Natural killer cell treated with Interleukin-12 subunit alpha and Interleukin-12 subunit beta and Interleukin-15 and Interleukin-18, amount 100 ng/mL, for 72 hours (primary cell): Measurements from ENCODE around the gene TSTD1. TPM values are rescaled to one million over a fixed set of nuclear protein-coding genes. Genes with fewer than 3 reads are reported as not detected.
"Not testable (repeated sequence)": the region's sequence is repeated elsewhere in the genome, so short reads cannot be mapped to it uniquely, and the experiment has no call there.

Experiments used
- ATAC-seq, 2 donors: fragments of 150-1000 bp; cut with Tn5 transposase in 1 of 2; sonication (Bioruptor Pico), chemical (Tn5 transposase) in 1 of 2; 2 replicates each; pipeline ENCODE4 v1.10.0; 2021
- DNase-seq: peaks from one replicate; pipeline ENCODE4 v3.0.0; 2022; ENCODE audit warnings: low spot score
- H3K27ac Mint-ChIP-seq, 2 donors: 1 replicate in 1 of 2; 2 replicates in 1 of 2; pipeline ENCODE4 v1.8.0; 2022; ENCODE audit warnings: mixed read lengths in 2 of 2, mild to moderate bottlenecking in 1 of 2, moderate library complexity in 1 of 2
- H3K27me3 Mint-ChIP-seq, 2 donors: 1 replicate in 1 of 2; 2 replicates in 1 of 2; pipeline ENCODE4 v1.8.0; 2022; ENCODE audit warnings: mixed read lengths in 2 of 2
- H3K36me3 Mint-ChIP-seq: one replicate; pipeline ENCODE4 v1.8.0; 2022; ENCODE audit warnings: mixed read lengths
- H3K4me1 Mint-ChIP-seq, 2 donors: 1 replicate in 1 of 2; 2 replicates in 1 of 2; pipeline ENCODE4 v1.8.0; 2022; ENCODE audit warnings: low read depth in 2 of 2, mixed read lengths in 2 of 2, mild to moderate bottlenecking in 1 of 2
- H3K4me3 Mint-ChIP-seq: one replicate; pipeline ENCODE4 v1.8.0; 2022; ENCODE audit warnings: mixed read lengths
- H3K9me3 Mint-ChIP-seq: 2 replicates; pipeline ENCODE4 v1.8.0; 2022; ENCODE audit warnings: mixed read lengths
- total RNA-seq, 2 donors: library from RNA; stranded (reverse); gene quantifications; one replicate each; pipeline ENCODE4 v1.2.3, GENCODE V29; 2022

Gene TSTD1
- total RNA-seq, 2 donors from 2014 or later: 10.5 to 47.2 TPM

DNA sequence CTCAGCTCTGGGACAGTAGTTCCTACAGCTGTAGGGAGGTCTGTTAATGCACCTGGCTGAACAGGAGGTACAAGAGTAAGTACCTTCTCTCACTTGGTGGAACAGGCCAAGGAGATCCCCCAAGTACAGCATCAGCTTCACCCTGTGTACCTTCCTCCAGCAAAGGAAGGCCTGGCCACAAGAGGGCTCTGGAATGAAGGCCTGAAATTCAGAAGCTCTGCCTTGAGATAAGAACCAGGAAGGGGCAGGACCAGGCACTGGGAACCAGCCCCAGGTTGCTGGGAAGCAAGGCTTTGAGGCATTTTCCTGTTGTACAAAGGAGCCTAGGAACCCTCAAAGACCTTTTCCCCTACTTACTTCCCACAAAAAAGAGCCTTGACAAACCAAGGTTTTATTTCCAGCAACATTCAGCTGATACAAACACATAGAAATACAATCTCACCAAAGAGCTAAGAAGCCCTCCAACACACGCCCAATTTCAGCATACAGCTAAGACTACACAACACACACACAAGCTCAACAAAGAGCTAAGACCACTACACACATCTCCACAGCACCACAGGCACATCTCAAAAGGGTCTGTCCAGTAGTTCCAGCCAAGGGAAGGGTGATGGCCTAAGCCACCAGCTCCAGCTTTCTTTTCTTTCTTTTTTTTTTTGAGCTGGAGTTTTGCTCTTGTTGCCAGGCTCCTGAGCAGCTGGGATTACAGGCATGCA lies 41.3 kb downstream of the TSTD1 start:
- Mint-ChIP-seq H3K27ac (peak overlapping the region in 1 of 2 donors; percentile 0), H3K36me3 (no peaks in the 10 kb centered on the region), H3K4me3 (no peak overlapping the region), H3K27me3 (no peaks in the 10 kb centered on the region), H3K9me3 (no peaks in the 10 kb centered on the region), H3K4me1 (peaks cover 0 to 4% of the 10 kb centered on the region in 2 donors)
- ATAC-seq: peak; percentile 60 to 69
- no peak for DNase-seq

DNA sequence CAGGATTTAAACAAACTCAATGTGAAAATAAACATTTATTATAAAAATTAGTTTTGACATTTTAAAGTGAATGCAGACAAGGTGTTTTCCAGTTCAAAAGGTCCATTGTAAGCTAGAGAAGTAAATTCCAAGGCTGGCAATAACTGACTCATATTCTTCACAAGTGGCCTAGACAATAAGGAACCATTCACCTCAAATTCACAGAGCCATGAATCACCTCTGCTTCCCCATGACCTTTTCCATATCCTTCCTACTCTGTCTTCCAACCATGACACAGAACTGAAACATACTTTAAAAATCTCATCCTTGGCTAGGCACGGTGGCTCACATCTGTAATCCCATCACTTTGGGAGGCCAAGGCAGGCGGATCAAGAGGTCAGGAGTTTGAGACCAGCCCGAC lies 42.6 kb downstream of the TSTD1 start:
- Mint-ChIP-seq H3K9me3 (no peaks in the 10 kb centered on the region), H3K4me1 (peaks cover 0 to 4% of the 10 kb centered on the region in 2 donors), H3K4me3 (no peak overlapping the region), H3K36me3 (no peaks in the 10 kb centered on the region), H3K27me3 (no peaks in the 10 kb centered on the region), H3K27ac (no peak overlapping the region)
- no peak for DNase-seq
- ATAC-seq: no peak

DNA sequence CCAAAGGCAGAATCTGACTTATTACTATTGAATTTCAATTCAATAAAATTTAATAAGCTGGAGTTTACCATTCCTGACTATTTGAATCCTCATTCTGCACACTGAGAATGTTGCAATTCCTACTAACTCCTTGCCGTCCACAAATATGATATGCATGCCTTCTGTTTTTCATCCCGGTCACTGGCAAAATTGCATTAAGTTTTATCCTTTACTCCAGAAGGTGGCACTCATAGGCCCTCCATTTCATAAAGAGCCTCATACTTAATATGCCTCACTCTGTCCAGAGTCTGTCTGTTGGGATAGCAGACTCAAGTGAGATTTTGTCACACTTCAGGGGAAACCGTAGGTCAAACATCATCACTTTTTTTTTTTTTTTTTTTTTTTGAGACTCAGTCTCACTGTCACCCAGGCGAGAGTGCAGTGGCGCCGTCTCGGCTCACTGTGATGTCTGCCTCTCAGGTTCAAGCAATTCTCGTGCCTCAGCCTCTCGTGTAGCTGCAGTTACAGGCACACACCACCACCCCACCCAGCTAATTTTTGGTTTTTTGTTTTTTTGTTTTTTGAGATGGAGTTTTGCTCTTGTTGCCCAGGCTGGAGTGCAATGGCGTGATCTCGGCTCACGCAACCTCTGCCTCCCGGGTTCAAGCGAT lies 45.1 kb downstream of the TSTD1 start:
- DNase-seq: no peak
- no peak for ATAC-seq
- H3K27ac Mint-ChIP-seq: no peak overlapping the region
- H3K9me3 Mint-ChIP-seq: no peaks in the 10 kb centered on the region
- H3K36me3 Mint-ChIP-seq: no peaks in the 10 kb centered on the region
- no peak overlapping the region for H3K4me3 Mint-ChIP-seq
- H3K4me1 Mint-ChIP-seq: peaks cover 0 to 7% of the 10 kb centered on the region in 2 donors
- no peaks in the 10 kb centered on the region for H3K27me3 Mint-ChIP-seq

DNA sequence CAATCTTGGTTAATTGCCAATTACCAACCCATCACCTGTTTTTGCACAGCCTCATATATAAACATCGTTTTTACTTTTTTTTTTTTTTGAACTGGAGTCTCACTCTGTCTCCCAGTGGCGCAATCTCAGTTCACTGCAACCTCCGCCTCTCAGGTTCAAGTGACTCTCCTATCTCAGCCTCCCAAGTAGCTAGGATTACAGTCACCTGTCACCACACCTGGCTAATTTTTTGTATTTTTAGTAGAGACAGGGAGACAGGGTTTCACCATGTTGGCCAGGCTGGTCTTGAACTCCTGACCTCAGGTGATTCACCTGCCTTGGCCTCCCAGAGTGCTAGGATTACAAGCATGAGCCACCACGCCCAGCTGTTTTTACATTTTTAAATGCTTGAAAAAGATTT lies 46.7 kb downstream of the TSTD1 start:
- not testable (repeated sequence) for H3K27me3 Mint-ChIP-seq, H3K4me1 Mint-ChIP-seq, H3K9me3 Mint-ChIP-seq, H3K27ac Mint-ChIP-seq, DNase-seq, H3K36me3 Mint-ChIP-seq, H3K4me3 Mint-ChIP-seq, ATAC-seq

Other genes starting within 250 kb of the TSTD1 start
- 1 to 10 TPM in 1 of 2 donors, under 1 TPM in 1; 0.92 to 1.2 TPM for gene LY9, start 242.8 kb downstream of the TSTD1 start, total RNA-seq
- 10 to 100 TPM; 36.6 to 64.4 TPM for gene CD244, start 176.1 kb downstream of the TSTD1 start, total RNA-seq
- gene ITLN1, start 153.8 kb downstream of the TSTD1 start, total RNA-seq: not detected
- gene ITLN2, start 84.2 kb downstream of the TSTD1 start, total RNA-seq: not detected
- 10 to 100 TPM; 11.0 to 25.9 TPM for gene F11R, start 17.8 kb downstream of the TSTD1 start, total RNA-seq
- gene USF1, start 7.0 kb upstream of the TSTD1 start, total RNA-seq: 10 to 100 TPM; 72.2 to 77.4 TPM
- 100 to 1,000 TPM; 217 to 250 TPM for gene ARHGAP30, start 30.9 kb upstream of the TSTD1 start, total RNA-seq
- not detected for gene NECTIN4, start 50.6 kb upstream of the TSTD1 start, total RNA-seq
- under 1 TPM in 1 of 2 donors, not detected in 1; 0.64 TPM for gene KLHDC9, start 59.4 kb upstream of the TSTD1 start, total RNA-seq
- 100 to 1,000 TPM in 1 of 2 donors, 10 to 100 TPM in 1; 92.6 to 122 TPM for gene PFDN2, start 79.1 kb upstream of the TSTD1 start, total RNA-seq
- 10 to 100 TPM; 29.3 to 37.2 TPM for gene NIT1, start 79.1 kb upstream of the TSTD1 start, total RNA-seq
- 10 to 100 TPM; 34.9 to 42.5 TPM for gene DEDD, start 93.7 kb upstream of the TSTD1 start, total RNA-seq
- gene UFC1, start 115.0 kb upstream of the TSTD1 start, total RNA-seq: 100 to 1,000 TPM; 100 to 114 TPM
- gene USP21, start 120.5 kb upstream of the TSTD1 start, total RNA-seq: 10 to 100 TPM; 21.2 to 29.0 TPM
- gene PPOX, start 127.5 kb upstream of the TSTD1 start, total RNA-seq: 10 to 100 TPM; 25.7 to 30.3 TPM
- gene B4GALT3, start 138.5 kb upstream of the TSTD1 start, total RNA-seq: 10 to 100 TPM; 61.7 to 75.0 TPM
- gene ADAMTS4, start 160.1 kb upstream of the TSTD1 start, total RNA-seq: under 1 TPM; 0.43 to 0.89 TPM
- gene NDUFS2, start 163.4 kb upstream of the TSTD1 start, total RNA-seq: 10 to 100 TPM; 86.2 to 87.8 TPM
- 100 to 1,000 TPM; 111 to 583 TPM for gene FCER1G, start 176.3 kb upstream of the TSTD1 start, total RNA-seq
- not detected for gene APOA2, start 184.7 kb upstream of the TSTD1 start, total RNA-seq
- gene TOMM40L, start 187.1 kb upstream of the TSTD1 start, total RNA-seq: 10 to 100 TPM; 25.9 to 27.8 TPM
- gene NR1I3, start 199.2 kb upstream of the TSTD1 start, total RNA-seq: not detected
- under 1 TPM in 1 of 2 donors, not detected in 1; 0.31 TPM for gene PCP4L1, start 219.8 kb upstream of the TSTD1 start, total RNA-seq